Activated CD4-positive, alpha-beta T cell treated with anti-CD3 and anti-CD28 coated beads for 36 hours (primary cell): ENCODE data around the gene AKT2. TPM values are rescaled to one million over a fixed set of nuclear protein-coding genes. Genes with fewer than 3 reads are reported as not detected.

ENCODE experiments used
- ATAC-seq: fragments of 200-7000 bp; cut with Tn5 transposase; one replicate; pipeline ENCODE4 v1.10.0; 2021; ENCODE audit warnings: mild to moderate bottlenecking, moderate library complexity
- CTCF ChIA-PET: fragments of 350-600 bp; sonication (Branson Sonifier 250); formaldehyde crosslinking; loops from one replicate; lab custom pipeline; 2021; ENCODE audit warnings: antibody characterized with exemption; lab: Charles Lee
- POLR2A ChIA-PET: fragments of 350-600 bp; sonication (Branson Sonifier 250); formaldehyde crosslinking; loops from one replicate; lab custom pipeline; 2021; ENCODE audit warnings: antibody characterized with exemption, inconsistent platforms; lab: Charles Lee
- DNase-seq: peaks from one replicate; pipeline ENCODE4 v3.0.0-alpha.2; 2020
- H3K27ac Mint-ChIP-seq: one replicate; pipeline ENCODE4 v1.8.0; 2021; ENCODE audit warnings: mixed read lengths
- H3K27me3 Mint-ChIP-seq: one replicate; pipeline ENCODE4 v1.8.0; 2021; ENCODE audit warnings: mixed read lengths
- H3K36me3 Mint-ChIP-seq: one replicate; pipeline ENCODE4 v1.8.0; 2021; ENCODE audit warnings: low read depth, mixed read lengths
- H3K4me1 Mint-ChIP-seq: one replicate; pipeline ENCODE4 v1.8.0; 2021; ENCODE audit warnings: mixed read lengths
- H3K4me3 Mint-ChIP-seq: one replicate; pipeline ENCODE4 v1.8.0; 2021; ENCODE audit warnings: mild to moderate bottlenecking, moderate library complexity, mixed read lengths
- H3K9me3 Mint-ChIP-seq: one replicate; pipeline ENCODE4 v1.8.0; 2021; ENCODE audit warnings: low read depth, mixed read lengths
- intact Hi-C, 2 experiments: fragments of 100-400 bp; cut with DNase I in 1 of 2; cut with micrococcal nuclease in 1 of 2; formaldehyde crosslinking; loops; one replicate each; pipeline versions ENCODE4 v1.14.2 to v1.15.1; 2022 to 2024; cut with DNase I, micrococcal nuclease
- total RNA-seq, 2 experiments: library from RNA; stranded (reverse); gene quantifications; one replicate each; pipeline ENCODE4 v1.2.3, GENCODE V29; 2021

The AKT2 gene
- total RNA-seq, 2 experiments from 2014 or later: 142 to 148 TPM

DNA sequence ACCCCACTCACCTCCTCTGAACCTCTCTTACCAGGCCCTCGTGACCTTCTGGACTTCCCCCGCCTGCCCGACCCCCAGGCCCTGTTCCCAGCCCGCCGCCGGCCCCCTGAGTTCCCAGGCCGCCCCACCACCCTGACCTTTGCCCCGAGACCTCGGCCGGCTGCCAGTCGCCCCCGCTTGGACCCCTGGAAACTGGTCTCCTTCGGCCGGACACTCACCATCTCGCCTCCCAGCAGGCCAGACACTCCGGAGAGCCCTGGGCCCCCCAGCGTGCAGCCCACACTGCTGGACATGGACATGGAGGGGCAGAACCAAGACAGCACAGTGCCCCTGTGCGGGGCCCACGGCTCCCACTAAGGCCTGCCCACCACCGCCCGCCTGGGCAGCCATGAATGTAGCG lies 70.2 kb downstream of the AKT2 start:
- peaks cover 3% of the 10 kb centered on the region for H3K36me3 Mint-ChIP-seq
- H3K27ac Mint-ChIP-seq: no peak overlapping the region
- ChIA-PET POLR2A (no interaction called here), CTCF (no interaction called here)
- H3K9me3 Mint-ChIP-seq: no peaks in the 10 kb centered on the region
- peaks cover 8% of the 10 kb centered on the region for H3K4me1 Mint-ChIP-seq
- DNase-seq (no peak), ATAC-seq (no peak)
- peaks cover 28% of the 10 kb centered on the region for H3K27me3 Mint-ChIP-seq
- H3K4me3 Mint-ChIP-seq: no peak overlapping the region
- intact Hi-C loops: no loop called here

- ATAC-seq: no peak
- peaks cover 21% of the 10 kb centered on the region for H3K27me3 Mint-ChIP-seq
- H3K4me3 Mint-ChIP-seq: no peak overlapping the region
- intact Hi-C loops: no loop called here
- H3K4me1 Mint-ChIP-seq: peaks cover 8% of the 10 kb centered on the region
- no peak for DNase-seq
- no peaks in the 10 kb centered on the region for H3K9me3 Mint-ChIP-seq
- H3K36me3 Mint-ChIP-seq: peaks cover 8% of the 10 kb centered on the region
- ChIA-PET CTCF (no interaction called here), POLR2A (no interaction called here)
- H3K27ac Mint-ChIP-seq: no peak overlapping the region
Observed at GRCh38 chr19:40213882-40214570, 71.1 kb downstream of the AKT2 start.

- ATAC-seq: no peak
- ChIA-PET CTCF (no interaction called here), POLR2A (no interaction called here)
- H3K27me3 Mint-ChIP-seq: peaks cover 14% of the 10 kb centered on the region
- no peaks in the 10 kb centered on the region for H3K9me3 Mint-ChIP-seq
- H3K4me1 Mint-ChIP-seq: peaks cover 8% of the 10 kb centered on the region
- H3K36me3 Mint-ChIP-seq: peaks cover 9% of the 10 kb centered on the region
- no peak overlapping the region for H3K27ac Mint-ChIP-seq
- DNase-seq: no peak
- intact Hi-C loops: no loop called here
- H3K4me3 Mint-ChIP-seq: no peak overlapping the region
Observed at GRCh38 chr19:40213251-40213829, 71.8 kb downstream of the AKT2 start.

DNA sequence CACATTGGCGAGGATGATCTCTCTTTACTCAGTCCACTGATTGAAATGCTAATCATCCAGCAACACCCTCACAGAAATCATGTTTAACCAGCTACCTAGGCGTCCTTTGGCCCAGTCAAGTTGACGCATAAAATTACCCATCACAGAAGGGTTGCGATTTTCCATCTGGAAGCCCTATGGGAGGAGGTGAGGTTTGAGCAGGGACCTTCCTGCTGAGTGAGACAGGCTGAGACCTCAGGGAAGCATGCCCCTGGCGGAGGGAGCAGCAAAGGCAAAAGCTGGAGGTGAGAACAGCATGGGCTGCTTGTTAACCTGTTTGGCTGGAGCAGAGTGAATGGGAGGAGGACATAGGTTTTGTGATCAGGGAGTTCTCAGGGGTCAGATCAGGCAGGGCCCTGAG lies 74.3 kb downstream of the AKT2 start:
- Mint-ChIP-seq H3K27me3 (peaks cover under 1% of the 10 kb centered on the region), H3K4me3 (no peak overlapping the region), H3K36me3 (peaks cover 9% of the 10 kb centered on the region), H3K27ac (no peak overlapping the region), H3K4me1 (no peaks in the 10 kb centered on the region), H3K9me3 (no peaks in the 10 kb centered on the region)
- ATAC-seq (no peak), DNase-seq (no peak)
- POLR2A ChIA-PET: no interaction called here
- CTCF ChIA-PET: interaction anchor here (0.5 to 1.3 kb wide), 3 partner anchors 10 to 203 kb away, joined by 3 read pairs; no protein-coding TSS in a partner anchor
- intact Hi-C loops: no loop called here

DNA sequence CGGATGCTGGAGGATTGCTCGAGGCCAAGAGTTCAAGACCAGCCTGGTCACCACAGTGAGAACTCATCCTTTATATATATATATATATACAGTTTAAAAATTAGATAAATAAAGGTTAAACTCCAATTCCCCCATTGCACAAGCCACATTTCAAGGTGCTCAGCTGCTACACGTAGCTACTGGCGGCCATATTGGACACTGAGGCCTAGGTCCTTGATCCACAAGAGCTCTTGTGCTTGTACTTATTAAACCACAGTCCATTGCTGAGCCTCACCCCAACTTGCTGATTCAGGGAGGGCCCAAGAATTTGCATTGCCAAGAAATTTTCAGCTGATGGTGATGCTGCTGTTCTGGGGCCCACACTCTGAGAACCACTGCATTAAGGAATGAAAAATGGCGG lies 76.5 kb downstream of the AKT2 start:
- no peaks in the 10 kb centered on the region for H3K9me3 Mint-ChIP-seq
- H3K4me3 Mint-ChIP-seq: no peak overlapping the region
- ChIA-PET CTCF (no interaction called here), POLR2A (no interaction called here)
- no peaks in the 10 kb centered on the region for H3K27me3 Mint-ChIP-seq
- intact Hi-C loops: no loop called here
- no peak overlapping the region for H3K27ac Mint-ChIP-seq
- DNase-seq (no peak), ATAC-seq (no peak)
- H3K4me1 Mint-ChIP-seq: no peaks in the 10 kb centered on the region
- H3K36me3 Mint-ChIP-seq: peaks cover 9% of the 10 kb centered on the region

DNA sequence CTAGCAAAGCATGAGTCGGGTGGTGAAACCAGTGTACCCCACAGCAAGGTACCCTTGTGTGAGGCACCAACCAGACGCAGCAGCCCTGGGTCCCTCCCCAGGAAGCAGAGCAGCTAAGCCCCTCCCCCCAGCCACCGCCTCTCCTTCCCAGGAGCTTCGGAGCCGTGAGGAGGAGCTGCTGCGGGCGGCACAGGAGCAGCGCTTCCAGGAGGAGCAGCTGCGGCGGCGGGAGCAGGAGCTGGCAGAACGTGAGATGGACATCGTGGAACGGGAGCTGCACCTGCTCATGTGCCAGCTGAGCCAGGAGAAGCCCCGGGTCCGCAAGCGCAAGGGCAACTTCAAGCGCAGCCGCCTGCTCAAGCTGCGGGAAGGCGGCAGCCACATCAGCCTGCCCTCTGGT lies 79.4 kb downstream of the AKT2 start:
- Mint-ChIP-seq H3K36me3 (peaks cover 6% of the 10 kb centered on the region), H3K4me3 (no peak overlapping the region), H3K9me3 (no peaks in the 10 kb centered on the region), H3K27ac (no peak overlapping the region), H3K27me3 (no peaks in the 10 kb centered on the region), H3K4me1 (no peaks in the 10 kb centered on the region)
- ATAC-seq (no peak), DNase-seq (no peak)
- intact Hi-C loops: no loop called here
- ChIA-PET POLR2A (no interaction called here), CTCF (no interaction called here)

- no peak overlapping the region for H3K27ac Mint-ChIP-seq
- no peak overlapping the region for H3K4me3 Mint-ChIP-seq
- intact Hi-C loops: no loop called here
- H3K36me3 Mint-ChIP-seq: peaks cover 3% of the 10 kb centered on the region
- no peaks in the 10 kb centered on the region for H3K27me3 Mint-ChIP-seq
- CTCF ChIA-PET: no interaction called here
- DNase-seq (no peak), ATAC-seq (no peak)
- POLR2A ChIA-PET: no interaction called here
- H3K9me3 Mint-ChIP-seq: no peaks in the 10 kb centered on the region
- no peaks in the 10 kb centered on the region for H3K4me1 Mint-ChIP-seq
Observed at GRCh38 chr19:40204381-40204780, 80.8 kb downstream of the AKT2 start.

DNA sequence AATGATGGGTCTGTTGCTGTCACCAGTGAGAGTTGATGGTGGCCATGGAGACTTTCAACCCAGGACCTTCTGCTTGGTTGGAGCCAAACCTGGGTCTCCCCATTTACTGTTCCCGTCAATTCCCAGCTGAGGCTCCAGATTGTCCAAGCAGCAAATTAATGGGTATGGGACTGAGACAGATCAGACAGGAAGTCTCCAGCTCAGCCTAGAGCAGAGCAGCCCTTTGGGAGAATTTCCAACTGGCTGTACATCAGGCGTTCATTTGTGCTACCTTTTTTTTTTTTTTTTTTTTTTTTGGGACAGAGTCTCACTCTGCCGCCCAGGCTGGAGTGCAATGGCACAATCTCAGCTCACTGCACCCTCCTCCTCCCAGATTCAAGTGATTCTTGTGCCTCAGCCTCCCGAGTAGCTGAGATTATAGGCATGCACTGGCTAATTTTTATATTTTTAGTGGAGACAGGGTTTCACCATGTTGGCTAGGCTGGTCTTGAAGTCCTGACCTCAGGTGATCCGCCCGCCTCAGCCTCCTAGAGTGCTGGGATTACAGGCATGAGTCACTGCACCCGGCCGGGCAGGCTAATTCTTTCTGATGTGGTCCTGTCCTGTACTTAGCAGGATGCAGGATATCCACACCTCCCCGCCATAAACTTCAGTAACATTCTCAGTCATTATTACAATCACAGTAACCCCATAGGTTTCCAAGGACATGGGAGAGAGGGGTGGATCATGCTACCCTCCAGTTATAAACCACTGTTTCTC lies 84.6 kb downstream of the AKT2 start:
- Mint-ChIP-seq H3K36me3 (no peaks in the 10 kb centered on the region), H3K9me3 (no peaks in the 10 kb centered on the region), H3K4me1 (no peaks in the 10 kb centered on the region), H3K27ac (no peak overlapping the region), H3K4me3 (no peak overlapping the region), H3K27me3 (no peaks in the 10 kb centered on the region)
- intact Hi-C loops: no loop called here
- ATAC-seq (no peak), DNase-seq (no peak)
- POLR2A ChIA-PET: no interaction called here
- CTCF ChIA-PET: interaction anchor here (0.7 kb wide), 1 partner anchor 254 kb away, joined by 3 read pairs; no protein-coding TSS in a partner anchor

DNA sequence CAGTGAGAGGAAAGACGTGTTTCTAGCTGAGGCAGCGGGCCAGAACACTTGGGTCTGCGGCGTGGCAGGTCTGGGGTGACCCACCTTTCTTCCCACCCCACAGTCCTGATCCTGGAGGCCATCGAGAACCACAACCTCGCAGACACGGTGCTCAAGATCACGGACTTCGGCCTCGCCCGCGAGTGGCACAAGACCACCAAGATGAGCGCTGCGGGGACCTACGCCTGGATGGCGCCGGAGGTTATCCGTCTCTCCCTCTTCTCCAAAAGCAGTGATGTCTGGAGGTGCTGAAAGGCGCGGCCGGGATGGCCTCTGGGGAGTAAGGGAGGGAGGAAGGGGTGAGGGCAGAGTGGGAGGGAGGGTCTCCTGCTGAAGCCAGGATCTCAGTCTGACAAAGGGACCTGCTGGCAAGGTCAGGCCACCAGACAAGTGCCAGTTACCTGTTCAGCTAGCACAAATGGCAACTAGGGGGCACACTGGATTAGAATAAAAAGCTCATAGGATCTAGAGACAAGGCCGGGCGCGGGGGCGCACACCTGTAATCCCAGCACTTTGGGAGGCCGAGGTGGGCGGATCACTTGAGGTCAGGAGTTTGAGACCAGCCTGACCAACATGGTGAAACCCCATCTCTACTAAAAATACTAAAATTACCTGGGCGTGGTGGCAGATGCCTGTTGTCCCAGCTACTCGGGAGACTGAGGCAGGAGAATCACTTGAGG lies 86.7 kb downstream of the AKT2 start:
- DNase-seq (no peak), ATAC-seq (no peak)
- ChIA-PET CTCF (no interaction called here), POLR2A (no interaction called here)
- intact Hi-C loops: no loop called here
- no peaks in the 10 kb centered on the region for H3K9me3 Mint-ChIP-seq
- peaks cover 4% of the 10 kb centered on the region for H3K4me1 Mint-ChIP-seq
- H3K4me3 Mint-ChIP-seq: no peak overlapping the region
- no peaks in the 10 kb centered on the region for H3K36me3 Mint-ChIP-seq
- H3K27ac Mint-ChIP-seq: no peak overlapping the region
- no peaks in the 10 kb centered on the region for H3K27me3 Mint-ChIP-seq

DNA sequence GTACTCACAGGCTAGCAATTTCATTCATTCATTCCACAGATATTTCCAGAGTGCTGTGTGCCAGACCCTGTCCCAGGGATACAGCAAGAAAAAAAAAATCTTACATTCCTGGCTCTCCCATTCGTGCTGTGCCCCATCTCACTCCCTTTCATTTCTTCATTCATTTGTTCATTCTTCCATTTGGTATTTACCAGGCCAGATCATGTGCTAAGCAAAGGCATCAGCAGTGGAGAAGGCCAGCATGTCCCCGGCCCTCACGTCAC lies 91.6 kb downstream of the AKT2 start:
- intact Hi-C loops: no loop called here
- no peaks in the 10 kb centered on the region for H3K36me3 Mint-ChIP-seq
- DNase-seq: no peak
- H3K4me1 Mint-ChIP-seq: peaks cover 20% of the 10 kb centered on the region
- H3K27ac Mint-ChIP-seq: no peak overlapping the region
- ChIA-PET CTCF (interaction anchor here (0.6 kb wide), 2 partner anchors 112 to 623 kb away, joined by 3 read pairs; no protein-coding TSS in a partner anchor), POLR2A (no interaction called here)
- H3K4me3 Mint-ChIP-seq: no peak overlapping the region
- H3K27me3 Mint-ChIP-seq: no peaks in the 10 kb centered on the region
- no peaks in the 10 kb centered on the region for H3K9me3 Mint-ChIP-seq
- no peak for ATAC-seq

DNA sequence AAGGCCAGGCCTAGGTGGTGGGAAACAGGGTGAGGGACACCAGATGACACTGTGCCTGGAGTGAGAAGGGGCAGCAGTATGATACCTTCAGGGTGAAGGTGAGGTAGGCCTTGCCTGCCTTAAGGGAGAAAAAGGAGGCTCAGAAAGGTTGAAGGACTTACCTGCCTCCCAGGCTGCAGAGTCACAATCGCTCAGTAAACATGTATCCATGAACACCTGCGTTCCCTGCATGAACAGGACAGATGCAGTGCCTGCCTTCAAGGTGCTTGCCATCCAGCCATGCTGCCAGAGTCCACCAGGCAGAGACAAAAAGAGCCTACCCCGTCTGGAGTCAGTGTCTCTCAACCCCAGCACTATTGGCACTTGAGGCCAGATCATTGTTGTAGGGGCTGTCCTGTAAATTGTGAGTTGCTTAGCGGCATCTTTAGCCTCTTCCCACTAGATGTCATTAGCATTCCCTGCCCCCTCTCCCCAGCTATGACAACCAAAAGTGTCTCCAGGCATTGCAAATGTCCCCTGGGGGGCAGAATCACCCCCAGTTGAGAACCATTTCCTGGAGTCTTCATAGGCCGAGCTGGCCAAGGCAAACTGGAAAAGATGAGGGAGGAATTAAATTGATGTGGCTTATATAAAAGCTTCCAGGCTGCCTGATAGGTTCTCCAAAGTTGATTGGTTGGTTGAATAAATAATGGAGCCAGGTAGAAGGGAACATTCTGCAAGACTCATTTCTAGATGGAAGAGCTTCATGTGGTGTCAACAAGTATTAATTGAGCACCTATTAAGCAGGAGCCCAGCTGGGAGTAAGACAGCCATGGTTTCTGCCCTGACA lies 92.2 kb downstream of the AKT2 start:
- ATAC-seq (no peak), DNase-seq (no peak)
- ChIA-PET POLR2A (no interaction called here), CTCF (interaction anchor here (0.6 kb wide), 2 partner anchors 112 to 624 kb away, joined by 3 read pairs; no protein-coding TSS in a partner anchor)
- no peaks in the 10 kb centered on the region for H3K27me3 Mint-ChIP-seq
- H3K36me3 Mint-ChIP-seq: no peaks in the 10 kb centered on the region
- peaks cover 20% of the 10 kb centered on the region for H3K4me1 Mint-ChIP-seq
- no peaks in the 10 kb centered on the region for H3K9me3 Mint-ChIP-seq
- peak overlapping the region; percentile 59 for H3K4me3 Mint-ChIP-seq
- H3K27ac Mint-ChIP-seq: no peak overlapping the region
- intact Hi-C loops: no loop called here
